Calu3 (cell line): Measurements from ENCODE around the gene SLC25A39. TPM values are rescaled to one million over a fixed set of nuclear protein-coding genes. Genes with fewer than 3 reads are reported as not detected.

Experiments used
- BruUV-seq: library from RNA; stranded (reverse); fragments of 400-500 nt; replicated peaks from 2 replicates; lab custom pipeline; 2021; lab: Mats Ljungman, UMichigan
- CTCF ChIA-PET: fragments of 300-600 bp; sonication (Branson Sonifier 250); formaldehyde crosslinking; loops from one replicate; lab custom pipeline; 2022; ENCODE audit warnings: antibody characterized with exemption; lab: Charles Lee
- DNase-seq: peaks from one replicate; pipeline ENCODE4 v3.0.0; 2022
- H3K27ac Mint-ChIP-seq: one replicate; pipeline ENCODE4 v1.8.0; 2022; ENCODE audit warnings: mixed read lengths; ENCODE audit not compliant: unreplicated experiment
- H3K27me3 Mint-ChIP-seq: one replicate; pipeline ENCODE4 v1.8.0; 2022; ENCODE audit warnings: mixed read lengths; ENCODE audit not compliant: unreplicated experiment
- H3K36me3 Mint-ChIP-seq: one replicate; pipeline ENCODE4 v1.8.0; 2022; ENCODE audit warnings: mild to moderate bottlenecking, moderate library complexity, mixed read lengths; ENCODE audit not compliant: insufficient read depth, unreplicated experiment
- H3K4me1 Mint-ChIP-seq: one replicate; pipeline ENCODE4 v1.8.0; 2022; ENCODE audit warnings: mild to moderate bottlenecking, low read depth, mixed read lengths; ENCODE audit not compliant: unreplicated experiment
- H3K4me3 Mint-ChIP-seq: one replicate; pipeline ENCODE4 v1.8.0; 2022; ENCODE audit warnings: mild to moderate bottlenecking, low read depth, moderate library complexity, mixed read lengths; ENCODE audit not compliant: unreplicated experiment
- H3K9me3 Mint-ChIP-seq: one replicate; pipeline ENCODE4 v1.8.0; 2022; ENCODE audit warnings: low read depth, mixed read lengths; ENCODE audit not compliant: unreplicated experiment
- CTCF ChIP-seq: fragments of 200-600 bp; IDR thresholded peaks from one replicate; pipeline ENCODE4 v1.8.0; 2022; ENCODE audit warnings: antibody characterized with exemption; ENCODE audit not compliant: unreplicated experiment
- intact Hi-C: fragments of 100-400 bp; cut with micrococcal nuclease; formaldehyde crosslinking; loops from one replicate; pipeline ENCODE4 v1.10.0; 2022; ENCODE audit not compliant: unreplicated experiment
- total RNA-seq: library from RNA; stranded (reverse); gene quantifications from 2 replicates; pipeline ENCODE4 v1.2.3, GENCODE V29; 2022

SLC25A39 gene
- total RNA-seq, 1 experiment from 2014 or later: 271 TPM

DNA sequence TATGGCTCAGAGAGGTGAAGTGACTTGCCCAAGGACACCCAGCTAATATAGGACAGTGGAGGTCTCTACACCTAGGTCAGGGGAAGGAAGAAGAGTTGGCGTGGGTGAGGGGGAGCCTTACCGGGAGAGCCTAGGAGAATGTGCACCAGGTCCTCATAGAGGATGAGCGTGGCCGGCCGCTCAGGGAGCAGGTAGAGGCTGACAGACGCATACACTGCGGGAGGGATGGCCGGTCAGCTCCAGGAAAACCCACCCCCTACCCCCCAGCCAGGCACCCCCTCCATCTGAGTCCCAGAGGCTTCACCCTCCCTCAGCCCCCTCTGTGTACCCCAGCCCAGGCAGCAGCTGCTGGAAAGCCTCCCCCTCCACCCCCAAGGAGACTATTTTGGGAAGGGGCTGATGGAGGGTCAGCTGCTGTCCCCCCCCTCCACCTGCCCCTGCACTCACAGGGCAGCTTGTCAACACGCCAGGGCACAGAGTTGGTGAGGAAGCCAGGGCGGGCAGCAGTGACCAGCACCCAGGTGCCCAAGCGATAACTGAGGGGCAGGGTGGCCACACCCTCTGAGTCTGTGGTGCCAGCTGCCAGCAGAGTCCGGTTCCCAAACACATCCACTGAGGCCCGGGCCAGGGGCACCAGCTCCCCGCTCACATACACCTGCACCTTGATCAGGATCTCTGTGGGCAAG is 35.0 kb upstream of the SLC25A39 start:
- no peak for TF ChIP-seq CTCF
- intact Hi-C loops: no loop called here
- Mint-ChIP-seq H3K27me3 (peaks cover 80% of the 10 kb centered on the region), H3K9me3 (no peaks in the 10 kb centered on the region), H3K36me3 (no peaks in the 10 kb centered on the region), H3K27ac (no peak overlapping the region), H3K4me1 (peaks cover 10% of the 10 kb centered on the region), H3K4me3 (no peak overlapping the region)
- no peak for DNase-seq
- CTCF ChIA-PET: interaction anchor here (0.6 to 2.1 kb wide), 2 partner anchors 8 kb away, joined by 3 to 6 read pairs; no protein-coding TSS in a partner anchor
- no TSS peak for BruUV-seq

GRCh38 chr17:44359006-44359405 is 34.4 kb upstream of the SLC25A39 start:
- CTCF ChIA-PET: interaction anchor here (2.1 kb wide), 1 partner anchor 8 kb away, joined by 6 read pairs; no protein-coding TSS in a partner anchor
- H3K4me3 Mint-ChIP-seq: no peak overlapping the region
- TF ChIP-seq CTCF: no peak
- BruUV-seq: no TSS peak
- H3K36me3 Mint-ChIP-seq: no peaks in the 10 kb centered on the region
- intact Hi-C loops: no loop called here
- H3K27me3 Mint-ChIP-seq: peaks cover 75% of the 10 kb centered on the region
- H3K27ac Mint-ChIP-seq: no peak overlapping the region
- no peak for DNase-seq
- no peaks in the 10 kb centered on the region for H3K9me3 Mint-ChIP-seq
- peaks cover 10% of the 10 kb centered on the region for H3K4me1 Mint-ChIP-seq

GRCh38 chr17:44358066-44358465 is 33.4 kb upstream of the SLC25A39 start:
- peaks cover 4% of the 10 kb centered on the region for H3K36me3 Mint-ChIP-seq
- H3K9me3 Mint-ChIP-seq: no peaks in the 10 kb centered on the region
- no TSS peak for BruUV-seq
- no peak overlapping the region for H3K27ac Mint-ChIP-seq
- no peak for TF ChIP-seq CTCF
- no peak overlapping the region for H3K4me3 Mint-ChIP-seq
- no peak for DNase-seq
- peaks cover 75% of the 10 kb centered on the region for H3K27me3 Mint-ChIP-seq
- intact Hi-C loops: no loop called here
- CTCF ChIA-PET: interaction anchor here (0.6 to 2.1 kb wide), 5 partner anchors 9 to 212 kb away, joined by 3 to 6 read pairs (median 3); no protein-coding TSS in a partner anchor
- H3K4me1 Mint-ChIP-seq: peaks cover 10% of the 10 kb centered on the region

GRCh38 chr17:44356241-44356640 is 31.6 kb upstream of the SLC25A39 start:
- CTCF ChIA-PET: interaction anchor here (1.1 to 1.7 kb wide), 5 partner anchors 9 to 334 kb away, joined by 3 to 9 read pairs (median 6); partner anchors contain the start of gene CCDC43
- peak; percentile 50 for DNase-seq
- Mint-ChIP-seq H3K27ac (no peak overlapping the region), H3K36me3 (peaks cover 14% of the 10 kb centered on the region), H3K9me3 (no peaks in the 10 kb centered on the region), H3K4me1 (peaks cover 10% of the 10 kb centered on the region), H3K4me3 (no peak overlapping the region), H3K27me3 (peaks cover 58% of the 10 kb centered on the region)
- TF ChIP-seq CTCF: peak; percentile 22
- intact Hi-C loops: no loop called here
- no TSS peak for BruUV-seq
